ENCODE data around the gene FRAS1.
"Not testable (repeated sequence)": the region's sequence is repeated elsewhere in the genome, so short reads cannot be mapped to it uniquely, and the experiment has no call there.

FRAS1 gene

DNA sequence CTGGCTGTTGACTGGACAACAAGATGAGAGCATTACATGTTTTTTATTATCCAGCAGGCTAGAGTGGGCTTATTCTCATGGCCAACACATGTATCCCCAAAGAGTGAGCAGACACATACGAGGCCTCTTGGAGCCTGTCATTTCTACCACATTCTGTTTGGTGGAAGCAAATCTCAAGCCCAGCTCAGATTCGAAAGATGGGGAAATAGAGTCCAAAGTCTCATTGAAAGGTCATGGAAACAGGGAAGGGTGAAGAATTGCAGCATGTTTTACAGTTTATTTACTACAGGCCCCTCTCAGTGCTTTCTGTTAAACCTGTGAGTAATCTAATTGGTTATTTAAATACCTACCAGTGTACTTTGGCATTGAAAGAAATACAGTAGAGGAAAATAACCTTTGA, 108.6 kb downstream of the FRAS1 start:
- in situ Hi-C loops (cut with MboI; ENCODE audit: low sequenced_read_pairs) = no loop called here

DNA sequence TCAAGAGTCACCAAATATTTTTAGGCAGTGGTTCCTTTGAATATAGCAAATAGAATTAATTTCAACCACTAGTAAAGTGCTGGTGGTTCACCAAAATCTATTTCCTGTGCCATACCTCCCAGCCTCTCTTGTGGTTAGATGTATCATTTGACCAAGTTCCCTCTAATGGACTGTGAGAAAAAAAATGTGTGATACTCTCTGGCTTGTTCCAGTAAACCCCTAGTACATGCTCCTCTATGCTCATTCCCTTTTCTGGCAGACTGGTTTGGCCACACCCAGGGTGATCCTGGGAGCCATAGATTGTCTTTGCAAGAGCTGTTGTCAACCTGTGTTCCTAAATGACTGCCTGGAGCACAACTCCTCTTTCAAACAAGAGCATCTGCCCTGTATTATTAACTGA, 109.5 kb downstream of the FRAS1 start:
- in situ Hi-C loops (cut with MboI; ENCODE audit: low sequenced_read_pairs) = no loop called here

DNA sequence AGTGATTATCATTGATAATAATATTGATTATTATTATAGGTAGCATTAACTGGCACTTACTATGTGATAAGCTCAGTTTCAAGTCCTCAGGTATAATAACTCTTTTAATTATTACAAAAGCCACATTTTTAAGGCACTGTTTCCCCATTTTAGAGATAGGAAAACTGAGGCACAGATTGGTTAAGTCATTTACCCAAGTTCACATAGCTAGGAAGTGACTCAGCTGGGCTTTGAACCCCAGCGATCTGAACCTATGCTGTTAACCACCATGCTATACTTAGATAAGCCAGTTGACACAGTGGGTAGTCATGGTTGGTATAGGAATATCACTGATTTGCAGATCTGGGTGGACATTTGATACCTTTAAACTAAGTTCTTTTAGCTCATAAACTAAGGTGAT, 110.4 kb downstream of the FRAS1 start:
- in situ Hi-C loops (cut with MboI; ENCODE audit: low sequenced_read_pairs) = no loop called here

DNA sequence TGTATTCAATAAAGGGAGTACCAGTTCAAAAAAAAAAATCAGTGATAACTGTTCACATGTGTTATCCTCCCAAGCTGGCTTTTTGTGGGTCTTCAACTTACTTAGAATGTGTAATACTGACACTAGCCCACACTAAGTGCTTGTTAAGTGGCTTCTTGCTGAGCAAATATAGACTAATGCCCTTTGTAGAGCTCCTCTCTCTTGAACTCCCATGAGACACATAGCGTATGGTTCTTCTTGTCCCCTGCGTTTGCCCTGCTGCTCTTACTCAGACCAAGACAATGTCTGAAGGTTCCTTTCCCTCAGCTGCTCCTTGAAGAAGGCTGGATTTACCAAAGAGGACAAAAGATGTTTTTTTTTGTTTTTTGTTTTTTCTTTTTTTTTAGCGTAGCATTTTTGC, 110.9 kb downstream of the FRAS1 start:
- in situ Hi-C loops (cut with MboI; ENCODE audit: low sequenced_read_pairs) = no loop called here

DNA sequence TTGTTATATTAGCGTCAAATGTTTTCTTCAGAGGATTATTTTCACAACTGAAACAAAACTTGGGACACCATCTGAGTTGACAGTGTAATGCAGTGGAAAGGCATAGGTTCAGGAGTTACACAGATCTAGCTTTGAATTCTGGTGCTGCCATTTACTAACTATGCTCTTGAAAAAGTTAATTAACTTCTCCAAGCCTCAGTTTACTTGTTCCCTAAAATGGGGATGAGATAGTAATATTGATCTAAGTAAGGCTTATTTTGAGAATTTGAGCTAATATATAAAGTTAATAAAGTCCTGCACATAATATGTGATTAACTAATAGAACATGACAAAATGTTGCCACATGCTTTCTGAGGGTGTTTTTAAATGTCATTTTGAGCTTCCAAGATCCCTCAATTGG, 112.6 kb downstream of the FRAS1 start:
- in situ Hi-C loops (cut with MboI; ENCODE audit: low sequenced_read_pairs) = no loop called here

DNA sequence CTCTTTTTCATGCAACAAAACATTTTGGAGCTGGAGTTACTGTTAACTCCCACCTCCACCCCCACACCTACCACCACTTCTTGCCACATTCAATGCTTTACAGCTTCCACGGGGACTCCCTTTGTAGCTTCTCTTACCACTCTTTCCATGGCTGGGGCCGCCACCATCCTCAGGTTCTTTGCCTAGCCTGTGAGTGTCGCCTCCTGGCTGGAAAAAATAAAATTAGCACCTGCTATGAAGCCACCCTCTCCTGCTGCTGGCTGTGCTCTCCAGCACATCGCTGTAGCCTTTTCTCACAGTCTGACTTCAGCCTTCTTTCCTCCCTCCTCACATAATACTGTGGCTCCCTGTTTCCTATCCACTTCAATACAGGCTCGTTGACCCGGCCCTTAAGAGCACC, 114.4 kb downstream of the FRAS1 start:
- in situ Hi-C loops (cut with MboI; ENCODE audit: low sequenced_read_pairs) = no loop called here

DNA sequence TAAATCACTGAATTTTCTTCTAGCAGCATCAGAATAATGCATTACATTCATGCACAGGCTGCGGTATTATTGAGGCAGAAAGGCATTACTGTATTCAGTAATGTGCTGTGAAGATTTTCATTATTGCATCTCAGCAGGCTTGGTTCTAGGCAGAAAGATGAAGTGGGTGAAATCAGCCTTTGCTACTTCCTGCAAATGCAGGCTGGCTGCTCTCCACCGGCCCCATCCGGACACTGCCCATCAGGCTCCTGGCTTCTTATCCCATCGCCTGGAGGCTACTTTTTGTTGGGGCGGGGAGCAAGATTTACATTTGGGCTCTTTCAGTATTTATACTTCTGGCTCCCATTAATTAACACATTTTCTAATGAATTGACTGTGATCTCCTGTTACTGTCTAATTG, 117.8 kb downstream of the FRAS1 start:
- in situ Hi-C loops (cut with MboI; ENCODE audit: low sequenced_read_pairs) = no loop called here

DNA sequence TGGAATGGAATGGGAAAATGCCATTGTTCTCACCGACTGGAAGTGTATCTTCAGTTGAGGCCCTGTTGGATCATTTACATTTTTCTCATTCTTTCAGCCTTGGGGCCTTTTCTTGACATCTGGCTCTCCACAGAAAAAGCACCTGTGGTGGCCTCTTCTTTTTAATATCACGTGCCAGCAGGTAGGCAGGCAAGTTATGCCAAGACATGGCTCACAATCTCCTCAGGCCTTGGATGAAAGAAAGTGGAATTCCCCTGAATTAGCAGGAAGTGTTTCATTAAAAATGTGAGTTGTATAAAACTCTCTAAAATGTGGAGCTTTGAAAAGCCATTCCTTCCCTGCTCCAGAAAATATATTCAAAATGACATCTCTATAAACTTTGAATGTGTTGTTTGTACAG, 122.1 kb downstream of the FRAS1 start:
- in situ Hi-C loops (cut with MboI; ENCODE audit: low sequenced_read_pairs) = no loop called here

DNA sequence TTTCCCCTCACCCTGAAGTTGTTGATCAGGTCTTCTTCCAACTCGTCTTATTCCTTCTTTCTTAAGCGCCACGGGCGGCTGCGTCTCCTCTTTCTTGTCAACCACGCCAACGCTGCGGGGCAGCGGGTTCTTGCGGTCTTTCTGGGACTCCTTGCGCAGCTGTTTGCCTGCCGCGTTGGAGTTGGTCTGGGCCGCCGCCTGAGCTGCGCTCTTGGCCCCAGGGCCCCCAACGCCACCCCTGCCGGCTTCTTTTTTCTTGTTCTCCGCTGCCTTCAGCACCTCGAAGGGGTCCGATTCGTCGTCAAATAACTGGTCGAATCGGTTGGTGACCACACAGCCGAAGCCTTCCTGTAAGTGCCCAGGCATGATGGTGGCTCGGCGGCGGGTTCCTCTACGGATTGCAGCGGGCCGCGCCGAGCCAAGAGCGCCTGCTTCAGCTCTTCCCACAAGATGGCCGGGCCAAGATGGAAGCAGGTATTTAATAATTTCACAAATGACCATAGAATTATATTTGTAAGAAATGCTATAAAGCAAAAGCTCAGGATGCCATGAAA, 124.6 kb downstream of the FRAS1 start:
- in situ Hi-C loops (cut with MboI; ENCODE audit: low sequenced_read_pairs) = not testable (repeated sequence)

DNA sequence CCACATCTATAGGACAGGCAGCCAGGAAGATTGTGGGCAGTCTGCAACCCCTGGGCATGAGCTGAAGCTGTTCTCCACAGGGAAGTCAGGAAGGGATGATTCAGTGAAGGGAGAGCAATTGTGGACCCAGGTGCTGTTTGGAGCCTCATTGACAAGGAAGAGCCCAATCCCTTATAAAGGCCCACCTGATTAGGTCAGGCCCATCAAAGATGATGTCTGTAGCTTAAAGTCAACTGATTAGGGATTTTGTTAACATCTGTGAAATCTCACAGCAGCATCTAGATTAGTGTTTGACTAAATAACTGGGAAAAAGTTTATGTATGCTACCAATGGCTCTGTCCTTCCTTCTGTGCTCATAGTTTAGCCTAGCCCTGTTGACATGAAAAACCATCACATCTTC, 127.5 kb downstream of the FRAS1 start:
- in situ Hi-C loops (cut with MboI; ENCODE audit: low sequenced_read_pairs) = no loop called here

- in situ Hi-C loops (cut with MboI; ENCODE audit: low sequenced_read_pairs) = no loop called here
These were observed 128.0 kb downstream of the FRAS1 start for GRCh38 chr4:78185117-78185516.

DNA sequence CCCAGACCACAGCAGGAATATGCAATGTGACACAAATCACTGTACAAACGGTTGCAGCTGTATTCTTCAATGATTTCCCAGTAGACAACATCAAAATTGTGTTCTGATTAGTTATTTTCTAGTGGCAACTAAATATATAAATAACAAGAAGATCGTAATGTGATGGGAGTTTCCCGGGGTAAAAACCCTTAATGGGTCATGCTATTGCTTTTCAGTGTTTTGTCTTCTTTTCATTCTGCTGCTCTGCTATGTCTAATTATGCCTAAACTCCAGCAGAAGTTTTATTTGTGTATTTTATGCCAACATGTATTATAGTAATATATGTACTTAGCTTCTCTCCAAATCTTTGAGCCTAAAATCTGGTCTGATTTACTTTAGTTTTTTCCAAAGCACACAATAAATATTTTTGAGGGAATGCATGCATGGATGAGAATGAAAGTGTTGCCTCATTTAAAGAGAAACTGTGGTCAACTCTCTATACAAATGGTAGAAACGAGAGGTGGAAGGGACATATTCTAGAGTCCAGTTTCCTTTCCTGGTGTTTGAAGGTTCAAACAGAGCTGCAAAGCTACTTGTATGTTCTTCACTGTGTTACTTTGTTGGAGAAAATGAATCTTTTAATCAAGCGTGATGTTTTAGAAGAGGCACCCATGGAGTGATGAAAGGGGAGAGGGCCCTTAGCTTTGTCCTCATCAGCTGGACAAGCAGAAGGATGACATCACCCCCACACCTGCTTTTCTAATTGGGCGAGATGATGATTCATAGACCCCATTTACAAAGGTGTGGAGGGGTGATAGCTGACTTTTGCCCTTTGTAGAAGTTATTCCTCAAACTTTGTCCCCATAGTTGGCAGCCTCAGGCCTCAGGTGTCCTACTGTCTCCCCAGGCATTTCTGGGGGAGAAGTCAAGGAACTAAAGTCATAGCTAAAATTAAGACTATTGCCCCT, 129.7 kb downstream of the FRAS1 start:
- in situ Hi-C loops (cut with MboI; ENCODE audit: low sequenced_read_pairs) = no loop called here

- in situ Hi-C loops (cut with MboI; ENCODE audit: low sequenced_read_pairs) = no loop called here
These were observed 132.9 kb downstream of the FRAS1 start for GRCh38 chr4:78190068-78190467.

- in situ Hi-C loops (cut with MboI; ENCODE audit: low sequenced_read_pairs) = no loop called here
These were observed 133.5 kb downstream of the FRAS1 start for GRCh38 chr4:78190595-78190994.

DNA sequence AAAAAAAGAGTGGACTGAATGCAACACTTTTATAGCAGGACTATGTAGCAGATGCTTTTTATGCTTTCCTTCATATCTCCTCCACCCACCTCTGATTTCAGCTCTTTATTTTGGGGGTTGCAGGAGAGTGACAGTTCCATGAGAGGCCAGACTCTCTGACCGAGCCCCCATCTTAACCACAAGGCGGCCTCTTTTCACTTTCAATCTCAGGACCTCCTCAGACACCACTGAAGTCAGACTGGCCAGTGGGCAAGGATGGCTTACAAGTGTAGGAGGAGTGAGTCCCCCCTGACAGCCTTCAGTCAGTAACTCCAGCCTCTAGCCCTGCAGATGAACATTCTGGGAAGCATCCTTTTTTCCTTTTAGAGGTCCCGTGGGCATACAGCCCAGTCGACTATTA, 140.8 kb downstream of the FRAS1 start:
- in situ Hi-C loops (cut with MboI; ENCODE audit: low sequenced_read_pairs) = no loop called here

DNA sequence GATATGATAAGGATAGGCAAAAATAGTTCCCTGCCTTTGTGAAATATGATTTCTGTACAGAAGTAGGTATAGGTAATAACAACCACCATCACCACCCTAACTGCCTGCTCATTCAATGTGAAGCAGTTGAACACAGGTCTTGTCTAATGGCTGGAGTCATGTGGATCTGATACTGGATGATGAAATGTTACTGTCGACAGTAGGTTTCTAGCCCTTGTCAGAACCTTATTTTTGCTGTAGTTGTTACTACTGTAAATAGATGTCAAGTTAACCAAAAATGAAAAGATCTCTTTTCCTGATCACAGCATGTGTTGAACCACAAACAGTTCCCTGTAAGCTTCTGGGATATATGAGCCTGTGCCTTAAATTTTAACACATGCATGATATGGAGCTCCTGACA, 142.9 kb downstream of the FRAS1 start:
- in situ Hi-C loops (cut with MboI; ENCODE audit: low sequenced_read_pairs) = no loop called here

GRCh38 chr4:78200949-78201348, 143.8 kb downstream of the FRAS1 start:
- in situ Hi-C loops (cut with MboI; ENCODE audit: low sequenced_read_pairs) = no loop called here

GRCh38 chr4:78204176-78204575, 147.1 kb downstream of the FRAS1 start:
- in situ Hi-C loops (cut with MboI; ENCODE audit: low sequenced_read_pairs) = no loop called here

DNA sequence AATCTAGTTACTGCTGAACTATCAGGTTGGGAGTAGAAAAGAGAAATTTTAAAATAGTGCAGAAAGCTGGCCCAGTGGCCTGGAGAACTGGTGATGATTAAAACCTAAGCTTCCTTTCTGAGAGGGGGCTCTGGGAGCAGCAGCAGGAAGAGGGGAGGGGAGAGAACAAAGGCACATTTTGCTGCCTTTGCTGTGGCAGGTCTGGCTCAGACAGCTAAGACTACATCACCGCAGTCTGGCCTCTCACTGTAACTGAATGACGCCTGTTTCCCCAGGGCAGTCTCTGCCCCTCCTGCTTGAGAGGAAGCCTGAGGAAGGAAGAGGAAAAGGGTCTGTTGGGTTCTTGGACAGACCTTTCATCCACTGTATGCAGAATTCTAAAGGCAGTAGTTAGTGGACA, 148.5 kb downstream of the FRAS1 start:
- in situ Hi-C loops (cut with MboI; ENCODE audit: low sequenced_read_pairs) = no loop called here

DNA sequence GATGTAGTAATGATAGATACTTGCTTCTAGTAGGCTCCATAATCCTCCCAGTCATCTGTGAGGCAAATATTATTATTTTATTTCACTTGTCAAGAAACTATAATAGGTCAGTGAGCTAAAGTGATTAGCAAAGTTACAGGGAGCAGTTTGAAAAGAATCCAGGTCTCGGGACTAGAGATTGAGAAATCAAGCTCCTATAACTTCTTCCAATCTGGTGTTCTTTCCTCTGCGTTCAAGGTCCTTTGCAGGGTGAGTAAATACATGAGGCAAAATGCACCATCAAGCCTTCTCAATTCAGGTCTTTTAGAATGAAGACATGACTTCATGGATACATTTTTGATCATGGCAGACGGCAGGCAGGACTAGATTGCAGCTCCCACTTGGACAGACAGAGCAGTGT, 150.4 kb downstream of the FRAS1 start:
- in situ Hi-C loops (cut with MboI; ENCODE audit: low sequenced_read_pairs) = no loop called here

- in situ Hi-C loops (cut with MboI; ENCODE audit: low sequenced_read_pairs) = no loop called here
These were observed 150.8 kb downstream of the FRAS1 start for GRCh38 chr4:78207951-78208350.

- in situ Hi-C loops (cut with MboI; ENCODE audit: low sequenced_read_pairs) = not testable (repeated sequence)
These were observed 151.8 kb downstream of the FRAS1 start for GRCh38 chr4:78208896-78209295.

Measured in HL-60/S4 treated with retinoic acid at 250 ng/mL for 4 days and 3 days (cell line).